ENCODE results near the gene BRSK2. TPM values are rescaled to one million over a fixed set of nuclear protein-coding genes. Genes with fewer than 3 reads are reported as not detected.
"Not testable (repeated sequence)": the region's sequence is repeated elsewhere in the genome, so short reads cannot be mapped to it uniquely, and the experiment has no call there.

BRSK2 gene
- total RNA-seq, 1 donor from 2014 or later, result 4.0 TPM

DNA sequence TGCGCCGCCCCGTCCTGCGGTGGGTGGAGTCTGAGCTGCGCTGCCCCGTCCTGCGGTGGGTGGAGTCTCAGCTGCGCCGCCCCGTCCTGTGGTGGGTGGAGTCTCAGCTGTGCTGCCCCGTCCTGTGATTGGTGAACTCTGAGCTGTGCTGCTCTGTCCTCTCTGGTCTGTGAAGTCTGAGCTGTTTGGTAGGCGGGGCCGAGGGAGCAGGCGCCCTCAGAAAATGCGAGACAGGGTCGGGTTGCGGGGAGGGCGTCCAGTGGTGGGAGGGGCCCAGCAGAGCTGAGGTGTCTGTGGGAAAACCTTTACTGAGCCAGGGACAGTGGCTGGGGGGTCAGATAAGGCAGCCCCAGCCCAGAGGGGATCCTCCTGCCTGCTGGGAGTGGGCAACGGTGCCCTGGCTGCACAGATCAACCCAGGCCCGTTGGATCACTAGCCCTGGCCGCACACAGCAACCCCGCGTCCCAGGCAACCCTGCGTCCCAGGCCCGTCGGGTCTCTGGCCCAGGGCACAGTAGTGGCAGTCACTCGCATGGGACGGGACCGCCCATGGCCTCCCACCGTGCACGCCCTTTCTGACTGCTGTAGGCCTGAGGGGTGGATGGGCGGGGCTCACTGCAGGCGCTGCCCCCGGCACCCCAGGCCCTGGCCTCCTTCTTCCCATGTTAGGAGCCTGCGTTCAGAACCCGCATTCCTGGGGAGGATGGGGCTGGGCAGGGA, 22.8 kb downstream of the BRSK2 start:
- H3K4me1 Mint-ChIP-seq (ENCODE audit: unreplicated experiment), result no peaks in the 10 kb centered on the region
- no peak for DNase-seq (ENCODE audit: low spot score)
- peaks cover 11% of the 10 kb centered on the region for H3K36me3 Mint-ChIP-seq (ENCODE audit: low read depth, unreplicated experiment)
- peaks cover 2% of the 10 kb centered on the region for H3K27me3 Mint-ChIP-seq (ENCODE audit: unreplicated experiment)
- H3K4me3 Mint-ChIP-seq (ENCODE audit: unreplicated experiment), result no peak overlapping the region
- H3K9me3 Mint-ChIP-seq (ENCODE audit: unreplicated experiment), result peaks cover 14% of the 10 kb centered on the region
- no peak overlapping the region for H3K27ac Mint-ChIP-seq (ENCODE audit: unreplicated experiment)
- TF ChIP-seq, protein P1, sequence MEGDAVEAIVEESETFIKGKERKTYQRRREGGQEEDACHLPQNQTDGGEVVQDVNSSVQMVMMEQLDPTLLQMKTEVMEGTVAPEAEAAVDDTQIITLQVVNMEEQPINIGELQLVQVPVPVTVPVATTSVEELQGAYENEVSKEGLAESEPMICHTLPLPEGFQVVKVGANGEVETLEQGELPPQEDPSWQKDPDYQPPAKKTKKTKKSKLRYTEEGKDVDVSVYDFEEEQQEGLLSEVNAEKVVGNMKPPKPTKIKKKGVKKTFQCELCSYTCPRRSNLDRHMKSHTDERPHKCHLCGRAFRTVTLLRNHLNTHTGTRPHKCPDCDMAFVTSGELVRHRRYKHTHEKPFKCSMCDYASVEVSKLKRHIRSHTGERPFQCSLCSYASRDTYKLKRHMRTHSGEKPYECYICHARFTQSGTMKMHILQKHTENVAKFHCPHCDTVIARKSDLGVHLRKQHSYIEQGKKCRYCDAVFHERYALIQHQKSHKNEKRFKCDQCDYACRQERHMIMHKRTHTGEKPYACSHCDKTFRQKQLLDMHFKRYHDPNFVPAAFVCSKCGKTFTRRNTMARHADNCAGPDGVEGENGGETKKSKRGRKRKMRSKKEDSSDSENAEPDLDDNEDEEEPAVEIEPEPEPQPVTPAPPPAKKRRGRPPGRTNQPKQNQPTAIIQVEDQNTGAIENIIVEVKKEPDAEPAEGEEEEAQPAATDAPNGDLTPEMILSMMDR (IDR thresholded peaks at IDR 0.05; ENCODE audit: unreplicated experiment), result no peak

DNA sequence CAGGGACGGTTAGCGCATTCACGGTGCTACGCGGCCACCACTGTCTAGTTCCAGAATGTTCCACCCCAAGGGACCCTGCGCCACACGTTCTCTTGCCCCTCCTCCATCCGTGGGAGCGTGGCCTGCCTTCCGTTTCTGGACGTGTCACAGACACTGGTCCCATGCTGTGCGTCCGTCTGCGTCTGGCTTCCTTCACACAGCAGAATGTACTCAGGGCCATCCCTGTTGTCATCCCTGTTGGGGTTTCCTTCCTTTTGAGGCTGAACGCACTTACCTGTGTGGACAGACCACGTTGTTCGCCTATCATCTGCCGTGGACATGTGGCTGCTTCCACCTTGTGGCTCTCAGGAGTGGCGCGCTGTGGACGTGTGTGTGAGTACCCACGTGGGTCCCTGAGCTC, 24.9 kb downstream of the BRSK2 start:
- Mint-ChIP-seq H3K36me3 (ENCODE audit: low read depth, unreplicated experiment) (peaks cover 20% of the 10 kb centered on the region), H3K9me3 (ENCODE audit: unreplicated experiment) (peaks cover 25% of the 10 kb centered on the region), H3K27ac (ENCODE audit: unreplicated experiment) (no peak overlapping the region)

DNA sequence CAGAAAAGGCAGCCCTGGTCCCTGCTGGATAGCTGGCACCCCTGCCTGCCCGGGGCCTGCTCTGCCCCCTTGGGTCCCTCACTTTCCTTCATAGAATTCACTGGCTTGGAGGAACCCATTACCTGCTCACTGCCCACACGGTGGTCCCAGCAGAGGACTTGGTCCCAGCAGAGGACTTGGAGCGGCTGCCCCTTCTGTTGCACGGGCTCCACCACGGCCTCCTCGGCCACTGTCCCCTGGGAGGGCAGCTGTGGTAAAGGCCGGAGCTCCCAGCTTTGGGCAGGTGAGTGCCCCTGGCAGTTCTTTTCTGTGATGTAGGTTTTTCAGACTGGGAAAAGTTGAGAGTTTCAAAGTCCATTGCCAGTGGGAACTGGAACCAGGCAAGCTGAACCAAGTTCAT, 25.9 kb downstream of the BRSK2 start:
- DNase-seq (ENCODE audit: low spot score), result no peak
- Mint-ChIP-seq H3K4me1 (ENCODE audit: unreplicated experiment) (no peaks in the 10 kb centered on the region), H3K36me3 (ENCODE audit: low read depth, unreplicated experiment) (peaks cover 20% of the 10 kb centered on the region), H3K9me3 (ENCODE audit: unreplicated experiment) (peaks cover 25% of the 10 kb centered on the region), H3K4me3 (ENCODE audit: unreplicated experiment) (no peak overlapping the region), H3K27ac (ENCODE audit: unreplicated experiment) (no peak overlapping the region), H3K27me3 (ENCODE audit: unreplicated experiment) (peaks cover 4% of the 10 kb centered on the region)
- TF ChIP-seq, protein P1 (IDR thresholded peaks at IDR 0.05; ENCODE audit: unreplicated experiment), result no peak

More for the DNA sequence above, 24.9 kb downstream of the BRSK2 start:
- no peak for DNase-seq (ENCODE audit: low spot score)
- Mint-ChIP-seq H3K4me1 (ENCODE audit: unreplicated experiment) (no peaks in the 10 kb centered on the region), H3K4me3 (ENCODE audit: unreplicated experiment) (no peak overlapping the region), H3K27me3 (ENCODE audit: unreplicated experiment) (peaks cover 4% of the 10 kb centered on the region)
- TF ChIP-seq, protein P1 (IDR thresholded peaks at IDR 0.05; ENCODE audit: unreplicated experiment), result no peak

DNA sequence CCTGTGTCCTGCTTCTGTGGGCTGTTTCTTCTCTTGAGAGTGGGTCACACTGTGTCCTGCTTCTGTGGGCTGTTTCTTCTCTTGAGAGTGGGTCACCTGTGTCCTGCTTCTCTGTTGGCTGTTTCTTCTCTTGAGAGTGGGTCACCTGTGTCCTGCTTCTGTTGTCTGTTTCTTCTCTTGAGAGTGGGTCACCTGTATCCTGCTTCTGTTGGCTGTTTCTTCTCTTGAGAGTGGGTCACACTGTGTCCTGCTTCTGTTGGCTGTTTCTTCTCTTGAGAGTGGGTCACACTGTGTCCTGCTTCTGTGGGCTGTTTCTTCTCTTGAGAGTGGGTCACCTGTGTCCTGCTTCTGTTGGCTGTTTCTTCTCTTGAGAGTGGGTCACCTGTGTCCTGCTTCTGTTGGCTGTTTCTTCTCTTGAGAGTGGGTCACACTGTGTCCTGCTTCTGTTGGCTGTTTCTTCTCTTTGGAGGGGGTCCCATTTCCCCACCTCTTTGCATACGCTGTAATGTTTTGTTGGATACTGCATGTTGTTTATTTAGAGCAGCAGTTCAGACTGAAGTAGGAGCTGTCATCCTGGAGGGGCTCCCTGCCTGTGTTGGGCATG, 28.6 kb downstream of the BRSK2 start:
- H3K4me3 Mint-ChIP-seq (ENCODE audit: unreplicated experiment), result peak overlapping the region; percentile 59
- DNase-seq (ENCODE audit: low spot score); H3K4me1 Mint-ChIP-seq (ENCODE audit: unreplicated experiment); H3K27ac Mint-ChIP-seq (ENCODE audit: unreplicated experiment); H3K27me3 Mint-ChIP-seq (ENCODE audit: unreplicated experiment): not testable (repeated sequence)
- H3K36me3 Mint-ChIP-seq (ENCODE audit: low read depth, unreplicated experiment), result peaks cover 20% of the 10 kb centered on the region
- H3K9me3 Mint-ChIP-seq (ENCODE audit: unreplicated experiment), result peaks cover 25% of the 10 kb centered on the region

DNA sequence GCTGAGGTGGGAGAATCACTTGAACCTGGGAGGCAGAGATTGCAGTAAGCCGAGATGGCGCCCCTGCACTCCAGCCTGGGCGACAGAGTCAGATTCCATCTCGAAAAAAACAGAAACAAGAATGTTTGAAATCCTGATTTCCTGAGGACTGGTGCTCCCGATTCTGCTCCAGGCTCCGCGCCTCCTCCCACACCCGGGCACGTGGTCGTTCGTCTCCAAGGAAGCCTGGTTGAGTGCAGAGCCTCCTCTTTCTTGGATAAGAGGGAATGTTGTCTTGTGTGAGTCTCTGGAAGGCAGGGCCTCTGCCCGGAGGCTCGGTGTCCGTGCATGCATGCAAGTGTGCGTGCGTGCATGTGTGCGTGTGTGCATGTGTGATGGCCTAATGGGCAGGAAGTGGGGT, 30.1 kb downstream of the BRSK2 start:
- H3K27ac Mint-ChIP-seq (ENCODE audit: unreplicated experiment), result no peak overlapping the region
- peaks cover 25% of the 10 kb centered on the region for H3K9me3 Mint-ChIP-seq (ENCODE audit: unreplicated experiment)
- peaks cover 6% of the 10 kb centered on the region for H3K27me3 Mint-ChIP-seq (ENCODE audit: unreplicated experiment)
- H3K4me3 Mint-ChIP-seq (ENCODE audit: unreplicated experiment), result no peak overlapping the region
- DNase-seq (ENCODE audit: low spot score), result no peak
- H3K4me1 Mint-ChIP-seq (ENCODE audit: unreplicated experiment), result no peaks in the 10 kb centered on the region
- TF ChIP-seq, protein P1 (IDR thresholded peaks at IDR 0.05; ENCODE audit: unreplicated experiment), result no peak
- H3K36me3 Mint-ChIP-seq (ENCODE audit: low read depth, unreplicated experiment), result peaks cover 14% of the 10 kb centered on the region
